ENCODE results near the gene PTTG1IP.

Gene PTTG1IP

DNA sequence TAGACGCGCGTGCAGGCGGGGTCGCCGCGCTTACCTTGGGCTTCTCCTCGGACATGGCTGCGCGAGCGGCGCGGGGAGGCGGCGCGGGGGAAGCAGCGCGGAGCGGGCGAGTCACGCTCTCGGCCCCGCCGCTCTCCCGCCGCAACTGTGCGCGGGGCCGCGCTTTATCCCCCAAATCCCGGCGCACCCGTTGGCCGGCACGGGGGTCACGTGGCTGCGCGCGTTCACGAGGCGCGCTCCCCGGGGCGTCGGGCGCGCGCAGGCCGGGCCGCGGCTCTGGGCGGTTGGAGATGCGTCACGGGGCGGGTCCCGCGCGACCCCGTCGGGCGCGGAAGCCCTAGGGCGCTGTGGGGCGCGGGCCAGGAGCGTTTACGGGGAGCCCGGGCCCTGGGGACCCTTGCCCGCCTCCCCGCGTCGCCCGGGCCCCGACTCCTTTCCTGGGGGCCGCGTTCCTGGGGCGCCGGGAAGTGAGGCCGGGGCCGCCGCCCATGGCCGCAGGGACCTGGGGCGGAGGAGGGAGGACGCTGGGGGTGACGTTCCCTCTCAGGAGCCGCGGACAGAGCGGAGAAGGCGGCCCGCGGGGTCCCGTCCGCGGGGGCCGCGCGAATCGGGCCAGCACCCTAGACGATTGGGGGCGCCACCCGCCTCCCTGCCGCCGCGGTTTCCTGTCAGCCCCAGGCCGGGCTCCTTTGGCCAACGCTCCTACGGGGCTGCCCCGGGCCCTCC, 55.4 kb downstream of the PTTG1IP start, which contains the start of gene SUMO3:
Gene SUMO3, minus strand, starts transcription at position 149 of the 726 bp plus-strand sequence. Its CDS starts 94 bp downstream, at position 55.
- peak; percentile 29 for DNase-seq

DNA sequence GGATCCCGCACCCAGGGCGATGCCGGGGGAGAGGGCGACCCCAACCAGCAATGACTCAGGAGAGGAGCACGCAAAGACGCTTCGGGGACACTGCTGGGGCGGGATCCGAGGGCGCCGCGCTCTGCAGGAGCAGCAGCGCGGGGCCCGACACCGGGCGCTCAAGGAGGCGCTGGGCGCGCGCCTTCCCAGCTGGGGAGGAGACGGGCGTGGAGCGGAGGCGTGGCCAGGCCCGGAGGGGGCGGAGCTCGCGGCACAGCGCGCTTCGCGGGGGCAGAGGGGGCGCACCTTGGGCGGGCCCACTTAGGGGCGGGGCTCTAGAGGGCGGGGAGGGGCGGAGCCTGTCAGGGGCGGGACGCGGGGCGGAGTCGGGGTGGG, 56.0 kb downstream of the PTTG1IP start:
- peak; percentile 34 for DNase-seq

- DNase-seq = no peak
Observed at GRCh38 chr21:44816761-44817505, 56.6 kb downstream of the PTTG1IP start.

- no peak for DNase-seq
Observed at GRCh38 chr21:44815852-44816628, 57.5 kb downstream of the PTTG1IP start.

GRCh38 chr21:44815225-44815624, 58.3 kb downstream of the PTTG1IP start:
- no peak for DNase-seq

GRCh38 chr21:44814498-44815023, 58.9 kb downstream of the PTTG1IP start:
- no peak for DNase-seq

DNA sequence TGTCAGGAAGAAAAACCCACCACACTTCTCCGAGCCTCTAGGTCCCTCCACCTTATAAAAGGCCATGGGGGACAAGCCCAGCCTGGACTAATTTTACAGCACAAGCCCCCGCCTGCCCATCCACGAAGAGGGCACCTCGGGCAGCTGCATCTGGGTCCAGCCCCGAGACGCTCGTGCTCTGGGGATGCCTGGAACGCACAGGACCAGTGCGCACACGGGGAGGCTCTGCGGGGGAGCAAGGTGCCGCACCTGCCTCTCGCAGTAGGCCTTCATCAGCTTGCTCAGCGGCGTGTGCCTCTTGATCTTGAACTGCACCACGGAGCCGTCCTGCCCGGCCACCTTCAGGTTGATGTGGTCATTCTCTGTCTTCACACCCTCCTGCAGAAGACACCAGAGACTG, 59.8 kb downstream of the PTTG1IP start:
- DNase-seq = no peak

DNA sequence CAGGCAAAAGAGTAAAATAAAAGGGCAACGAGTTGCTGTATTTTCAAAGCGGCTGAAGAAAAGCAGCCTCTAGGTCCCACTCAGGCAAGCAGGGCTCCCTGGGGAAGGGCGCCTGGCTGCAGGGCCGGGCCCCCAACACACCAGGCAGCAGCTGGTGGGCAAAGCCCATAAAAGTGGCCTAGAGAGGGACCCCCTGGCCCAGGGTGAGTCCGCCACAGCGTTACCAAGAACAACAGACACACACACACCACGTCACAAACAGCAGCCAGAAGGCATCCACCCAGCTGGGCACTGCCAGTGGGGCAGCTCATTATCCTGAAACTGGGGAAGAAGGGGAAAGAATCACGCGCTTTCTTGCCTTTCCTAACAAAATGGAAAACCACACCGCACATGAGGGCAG, 60.3 kb downstream of the PTTG1IP start:
- DNase-seq = no peak

DNA sequence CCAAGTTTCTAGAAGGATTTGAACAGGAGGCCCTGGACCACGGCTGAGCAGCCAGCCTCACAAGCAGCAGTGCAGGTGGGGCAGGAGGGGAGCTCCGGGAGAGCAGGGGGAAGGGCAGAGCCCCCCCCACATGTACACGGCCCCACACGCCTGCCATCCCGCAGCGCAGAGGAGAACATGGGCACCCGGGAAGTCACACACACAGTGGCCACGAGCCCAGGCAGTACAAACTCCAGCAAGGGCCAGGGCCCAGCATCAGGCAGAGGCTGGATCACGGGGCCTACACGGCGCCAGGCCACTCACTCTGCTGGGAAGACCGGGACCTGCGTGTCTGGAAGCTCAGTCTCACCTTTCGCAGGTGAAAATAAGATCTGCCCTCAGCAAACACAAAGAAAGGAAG, 60.9 kb downstream of the PTTG1IP start:
- DNase-seq = no peak

DNA sequence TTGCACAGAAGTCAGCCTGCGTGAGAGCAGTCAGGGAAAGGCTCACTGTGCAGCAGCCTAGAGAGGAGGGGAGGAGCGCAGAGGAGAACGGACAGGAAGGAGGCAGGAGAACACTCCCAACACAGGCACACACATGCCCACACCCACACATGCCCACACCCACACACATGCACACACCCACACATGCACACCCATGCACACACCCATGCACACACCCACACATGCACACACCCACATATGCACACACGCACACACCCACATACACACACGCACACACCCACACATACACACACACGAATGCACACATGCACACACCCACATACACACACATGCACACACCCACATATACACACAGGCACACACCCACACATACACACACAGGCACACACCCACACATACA, 62.7 kb downstream of the PTTG1IP start:
- no peak for DNase-seq

GRCh38 chr21:44805859-44806258, 67.6 kb downstream of the PTTG1IP start:
- DNase-seq = no peak

- no peak for DNase-seq
Observed at GRCh38 chr21:44805226-44805625, 68.3 kb downstream of the PTTG1IP start.

DNA sequence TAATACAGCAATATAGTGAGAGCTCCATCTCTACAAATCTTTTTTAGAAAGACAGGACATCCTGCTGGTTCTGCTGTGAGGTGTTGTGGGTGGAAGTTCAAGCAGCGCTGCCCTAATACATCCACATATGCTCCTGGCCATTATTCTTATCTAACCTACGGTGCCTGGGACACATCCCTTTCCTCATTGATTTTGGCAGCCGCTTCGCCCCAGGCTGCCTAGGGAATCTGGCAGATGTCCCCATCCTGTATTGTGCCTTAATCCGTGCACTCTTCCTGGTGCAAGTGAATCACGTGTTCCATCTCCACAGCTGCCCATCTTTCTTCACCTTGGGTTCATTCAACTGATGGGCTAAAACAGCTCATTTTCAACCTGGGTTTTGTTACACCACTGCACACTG, 68.7 kb downstream of the PTTG1IP start:
- DNase-seq = peak; percentile 54

GRCh38 chr21:44803651-44804050, 69.8 kb downstream of the PTTG1IP start:
- DNase-seq = no peak

DNA sequence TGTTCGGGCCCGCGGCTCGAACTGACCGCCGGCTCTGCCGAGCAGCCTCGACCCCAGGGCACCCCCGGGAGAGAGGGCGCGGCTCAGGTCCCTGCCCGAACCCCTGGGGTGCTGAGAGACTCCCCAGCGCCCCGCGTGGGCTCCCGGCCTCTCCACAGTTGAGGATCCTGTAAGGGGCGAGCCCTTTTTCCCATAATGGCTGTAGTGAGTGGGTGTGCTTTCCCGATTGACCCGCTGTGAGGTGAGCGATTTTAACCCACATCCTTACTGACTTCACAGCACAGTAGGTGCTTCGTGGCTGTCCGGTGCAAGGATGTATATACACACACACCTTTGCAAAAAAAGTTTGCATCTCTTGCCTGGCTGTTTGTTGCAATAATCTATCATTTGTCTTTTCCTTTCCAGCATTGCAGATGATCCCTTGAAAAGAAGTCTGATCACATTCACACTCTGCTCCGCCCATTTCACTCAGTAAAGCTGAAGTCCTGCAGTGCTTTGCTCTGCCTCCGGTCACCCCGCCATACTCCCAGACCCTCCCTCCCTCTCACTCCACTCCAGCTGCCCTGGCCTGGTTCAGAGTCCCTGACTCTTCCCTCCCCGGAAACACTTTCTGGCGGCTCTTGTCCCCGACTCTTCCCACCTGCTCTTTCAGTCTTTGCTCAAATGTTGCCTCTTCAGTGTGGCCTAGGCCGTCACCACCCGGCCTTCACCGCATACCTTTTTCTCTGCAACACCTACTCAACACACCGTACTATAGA, 70.9 kb downstream of the PTTG1IP start:
- DNase-seq = no peak

- peak; percentile 40 for DNase-seq
Observed at GRCh38 chr21:44801468-44802395, 71.8 kb downstream of the PTTG1IP start, which contains the start of gene UBE2G2. Gene UBE2G2 (minus strand): TSS chr21:44801820. CDS start chr21:44801748, 72 bp downstream.

DNA sequence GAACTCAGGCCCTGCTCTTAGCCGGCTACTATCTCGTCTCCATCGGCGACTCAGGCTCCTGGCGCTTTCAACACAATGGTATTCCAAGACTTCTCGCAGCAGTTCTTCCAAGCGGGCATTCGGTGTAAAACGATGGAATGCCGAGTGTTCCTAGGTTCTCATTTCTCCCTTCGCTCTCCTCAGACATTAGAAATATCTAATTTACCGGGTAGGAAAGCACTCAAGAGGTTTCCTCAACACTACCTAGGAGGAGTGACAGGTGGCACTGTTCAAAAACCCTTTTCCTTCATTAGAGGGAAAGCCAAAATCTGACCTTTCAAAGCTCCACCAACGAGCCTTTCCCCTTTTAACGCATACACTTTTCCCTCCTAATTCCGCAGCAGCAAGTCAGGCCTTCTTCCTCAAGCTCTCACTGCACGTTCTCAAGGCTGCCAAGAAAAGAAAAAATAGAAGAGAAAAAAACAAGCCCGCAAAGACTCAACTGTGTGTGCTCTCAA, 72.5 kb downstream of the PTTG1IP start:
- DNase-seq = peak; percentile 54

GRCh38 chr21:44800103-44800502, 73.4 kb downstream of the PTTG1IP start:
- peak; percentile 80 for DNase-seq

- DNase-seq = no peak
Observed at GRCh38 chr21:44799646-44800045, 73.8 kb downstream of the PTTG1IP start.

All from NCI-H1694 (cell line).